ENCODE measurements around the gene DTNB. TPM values are rescaled to one million over a fixed set of nuclear protein-coding genes. Genes with fewer than 3 reads are reported as not detected.

Gene DTNB
- total and polyA plus RNA-seq, 2 donors (not counting 3 experiments of a cell fraction or from before 2014, with no cell fraction given) = 11.5 to 17.0 TPM

DNA sequence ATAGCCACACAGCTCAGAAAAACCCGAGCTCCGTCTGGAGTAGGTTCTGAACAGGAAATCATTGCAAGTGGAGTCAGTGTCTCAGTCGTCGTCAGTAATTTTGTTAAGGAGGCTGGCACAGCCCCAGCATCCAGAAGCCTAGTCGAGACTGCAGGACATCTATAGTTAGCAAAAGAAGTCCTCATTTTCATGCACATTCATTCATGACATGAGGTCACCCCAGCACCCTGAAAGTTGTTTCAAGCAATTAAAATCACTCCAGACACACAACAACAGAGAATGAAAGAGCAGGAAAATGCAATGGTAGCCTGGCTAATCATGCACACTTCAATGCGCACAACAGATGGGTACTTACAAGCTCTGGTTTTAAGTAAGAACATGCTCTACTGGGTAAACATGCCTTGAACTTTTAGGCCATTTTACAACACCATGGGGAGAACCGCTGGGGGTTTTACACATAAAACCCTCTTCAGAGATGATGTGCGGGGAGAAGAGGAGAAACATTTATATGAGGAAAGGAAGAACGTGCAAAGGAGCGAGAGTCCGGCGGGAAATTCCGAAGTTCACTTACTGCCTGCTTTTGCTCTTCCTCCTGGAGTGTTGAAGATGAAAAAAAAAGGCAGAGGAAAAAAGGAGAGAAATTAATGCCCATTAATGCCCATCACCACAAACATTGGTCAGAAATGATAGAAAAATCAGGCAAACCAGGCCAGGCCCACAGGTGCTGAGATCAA lies 254.3 kb downstream of the DTNB start:
- Histone ChIP-seq H3K4me1 (ENCODE audit: control insufficient read depth, extremely low read depth, insufficient read depth, low read length) (no peaks in the 10 kb centered on the region), H3K4me3 (replicated peaks in 1 of 3; ENCODE audit: insufficient read depth in 1 of 3, low read depth in 1 of 3, low read length in 3 of 3) (no peak overlapping the region), H3K27ac (ENCODE audit: insufficient read depth, low read depth, low read length) (no peak overlapping the region), H3K9me3 (replicated peaks; ENCODE audit: control insufficient read depth, insufficient read depth, low read length) (no peaks in the 10 kb centered on the region), H3K9me1 (replicated peaks; ENCODE audit: control insufficient read depth, extremely low read depth, insufficient read depth, low read length) (no peaks in the 10 kb centered on the region), H4K20me1 (replicated peaks; ENCODE audit: control insufficient read depth, extremely low read depth, insufficient read depth, low read length) (no peaks in the 10 kb centered on the region), H3K27me3 (ENCODE audit: control insufficient read depth in 2 of 2, insufficient read depth in 2 of 2, low read length in 2 of 2) (no peaks in the 10 kb centered on the region), H3K4me2 (ENCODE audit: insufficient read depth, low read length) (no peak overlapping the region), H3K79me2 (ENCODE audit: control insufficient read depth, insufficient read depth, low read length) (no peaks in the 10 kb centered on the region), H2AFZ (ENCODE audit: low read depth, low read length) (no peak overlapping the region), H3K36me3 (ENCODE audit: control insufficient read depth in 2 of 2, extremely low read depth in 1 of 2, insufficient read depth in 2 of 2, low read length in 2 of 2) (no peaks in the 10 kb centered on the region), H3K9ac (replicated peaks; ENCODE audit: extremely low read depth, insufficient read depth, low read length) (no peak overlapping the region)
- intact Hi-C loops (cut with micrococcal nuclease) (no loop called here), dilution Hi-C loops (cut with MboI; ENCODE audit: extremely low pct_ligation_motif_present, low sequenced_read_pairs) (no loop called here)
- TF ChIP-seq FOS (IDR thresholded peaks at IDR 0.05; ENCODE audit: borderline replicate concordance, insufficient read depth, low read length) (no peak), POLR2AphosphoS5 (IDR thresholded peaks at IDR 0.05; ENCODE audit: insufficient read depth, low read depth, low read length) (no peak), POLR2A (IDR thresholded peaks at IDR 0.05; ENCODE audit: low read depth, low read length) (no peak), GATA2 (IDR thresholded peaks at IDR 0.05; ENCODE audit: insufficient read depth, insufficient read length, low read depth, low read length) (no peak), EZH2 (IDR thresholded peaks at IDR 0.05; ENCODE audit: borderline replicate concordance, low read depth, low read length, severe bottlenecking) (no peak), JUN (IDR thresholded peaks at IDR 0.05; ENCODE audit: borderline replicate concordance, insufficient read depth, insufficient read length, low read depth) (no peak), MYC (IDR thresholded peaks at IDR 0.05; ENCODE audit: low read depth, low read length) (no peak)
- TF ChIP-seq, protein P1, sequence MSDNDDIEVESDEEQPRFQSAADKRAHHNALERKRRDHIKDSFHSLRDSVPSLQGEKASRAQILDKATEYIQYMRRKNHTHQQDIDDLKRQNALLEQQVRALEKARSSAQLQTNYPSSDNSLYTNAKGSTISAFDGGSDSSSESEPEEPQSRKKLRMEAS (IDR thresholded peaks at IDR 0.05; ENCODE audit: insufficient read depth, insufficient read length) = no peak
- TF ChIP-seq, protein P2, sequence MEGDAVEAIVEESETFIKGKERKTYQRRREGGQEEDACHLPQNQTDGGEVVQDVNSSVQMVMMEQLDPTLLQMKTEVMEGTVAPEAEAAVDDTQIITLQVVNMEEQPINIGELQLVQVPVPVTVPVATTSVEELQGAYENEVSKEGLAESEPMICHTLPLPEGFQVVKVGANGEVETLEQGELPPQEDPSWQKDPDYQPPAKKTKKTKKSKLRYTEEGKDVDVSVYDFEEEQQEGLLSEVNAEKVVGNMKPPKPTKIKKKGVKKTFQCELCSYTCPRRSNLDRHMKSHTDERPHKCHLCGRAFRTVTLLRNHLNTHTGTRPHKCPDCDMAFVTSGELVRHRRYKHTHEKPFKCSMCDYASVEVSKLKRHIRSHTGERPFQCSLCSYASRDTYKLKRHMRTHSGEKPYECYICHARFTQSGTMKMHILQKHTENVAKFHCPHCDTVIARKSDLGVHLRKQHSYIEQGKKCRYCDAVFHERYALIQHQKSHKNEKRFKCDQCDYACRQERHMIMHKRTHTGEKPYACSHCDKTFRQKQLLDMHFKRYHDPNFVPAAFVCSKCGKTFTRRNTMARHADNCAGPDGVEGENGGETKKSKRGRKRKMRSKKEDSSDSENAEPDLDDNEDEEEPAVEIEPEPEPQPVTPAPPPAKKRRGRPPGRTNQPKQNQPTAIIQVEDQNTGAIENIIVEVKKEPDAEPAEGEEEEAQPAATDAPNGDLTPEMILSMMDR (IDR thresholded peaks at IDR 0.05; ENCODE audit: extremely low read depth in 1 of 2, insufficient read depth in 1 of 2, low read depth in 1 of 2, low read length in 2 of 2) = no peak
- CTCF ChIA-PET = interaction anchor here (0.9 to 1.0 kb wide), 2 partner anchors 36 to 57 kb away, joined by 3 read pairs; no protein-coding TSS in a partner anchor
- POLR2A ChIA-PET = no interaction called here
- FAIRE-seq = no peak
- no TSS peak for BruUV-seq (replicated peaks)
- DNase-seq (ENCODE audit: low read depth, low spot score) = no peak
